Naive thymus-derived CD4-positive, alpha-beta T cell (primary cell): ENCODE data around the gene RPL32. TPM values are rescaled to one million over a fixed set of nuclear protein-coding genes. Genes with fewer than 3 reads are reported as not detected.
"Not testable (repeated sequence)": the region's sequence is repeated elsewhere in the genome, so short reads cannot be mapped to it uniquely, and the experiment has no call there.

Experiments
- ATAC-seq: fragments of 150-1000 bp; cut with Tn5 transposase; 2 replicates; pipeline ENCODE4 v1.10.0; 2021; ENCODE audit warnings: mild to moderate bottlenecking, moderate library complexity
- CTCF ChIA-PET: fragments of 350-600 bp; sonication (Branson Sonifier 250); formaldehyde crosslinking; loops from one replicate; lab custom pipeline; 2021; ENCODE audit warnings: antibody characterized with exemption; lab: Charles Lee
- POLR2A ChIA-PET: fragments of 350-600 bp; sonication (Branson Sonifier 250); formaldehyde crosslinking; loops from one replicate; lab custom pipeline; 2021; ENCODE audit warnings: antibody characterized with exemption, inconsistent platforms; lab: Charles Lee
- DNase-seq, 9 donors: peaks; one replicate each; pipeline versions ENCODE4 v3.0.0 to v3.0.0-alpha.2; 2020 to 2022; ENCODE audit warnings: mixed read lengths in 1 of 9
- H3K27ac ChIP-seq: one replicate; pipeline ENCODE4 v1.7.0; 2013; ENCODE audit warnings: mild to moderate bottlenecking, low read depth, low read length, moderate library complexity
- H3K27me3 ChIP-seq, 2 donors: one replicate each; pipeline ENCODE4 v1.7.0; 2013; ENCODE audit warnings: low read length in 2 of 2, mild to moderate bottlenecking in 2 of 2, moderate library complexity in 2 of 2; ENCODE audit not compliant: control insufficient read depth in 2 of 2, insufficient read depth in 2 of 2
- H3K36me3 ChIP-seq, 3 experiments: 1 replicate in 2 of 3; 2 replicates in 1 of 3; pipeline ENCODE4 v1.7.0; 2013; ENCODE audit warnings: low read length in 3 of 3, mild to moderate bottlenecking in 3 of 3, moderate library complexity in 1 of 3; ENCODE audit not compliant: insufficient read depth in 3 of 3, control insufficient read depth in 2 of 3
- H3K4me1 ChIP-seq, 2 donors: one replicate each; pipeline ENCODE4 v1.7.0; 2013; ENCODE audit warnings: low read length in 2 of 2, mild to moderate bottlenecking in 2 of 2, moderate library complexity in 1 of 2; ENCODE audit not compliant: control insufficient read depth in 2 of 2, insufficient read depth in 2 of 2
- H3K4me3 ChIP-seq: 2 replicates; pipeline ENCODE4 v1.7.0; 2013; ENCODE audit warnings: mild to moderate bottlenecking, low read length
- H3K9me3 ChIP-seq, 3 experiments: 1 replicate in 2 of 3; 2 replicates in 1 of 3; pipeline ENCODE4 v1.7.0; 2013; ENCODE audit warnings: low read length in 3 of 3; ENCODE audit not compliant: control insufficient read depth in 2 of 3
- H3K27ac Mint-ChIP-seq, 9 donors: one replicate each; pipeline ENCODE4 v1.8.0; 2020 to 2022; ENCODE audit warnings: mixed read lengths in 9 of 9, mild to moderate bottlenecking in 8 of 9, moderate library complexity in 5 of 9, inconsistent platforms in 2 of 9
- H3K27me3 Mint-ChIP-seq, 5 donors: one replicate each; pipeline ENCODE4 v1.8.0; 2021 to 2022; ENCODE audit warnings: mixed read lengths in 5 of 5, mild to moderate bottlenecking in 1 of 5
- H3K36me3 Mint-ChIP-seq, 5 donors: one replicate each; pipeline ENCODE4 v1.8.0; 2020 to 2022; ENCODE audit warnings: mixed read lengths in 5 of 5, mild to moderate bottlenecking in 3 of 5, inconsistent platforms in 1 of 5
- H3K4me1 Mint-ChIP-seq, 7 donors: one replicate each; pipeline ENCODE4 v1.8.0; 2020 to 2022; ENCODE audit warnings: mixed read lengths in 7 of 7, mild to moderate bottlenecking in 3 of 7, inconsistent platforms in 1 of 7
- H3K4me3 Mint-ChIP-seq, 10 donors: one replicate each; pipeline ENCODE4 v1.8.0; 2020 to 2022; ENCODE audit warnings: mild to moderate bottlenecking in 10 of 10, mixed read lengths in 10 of 10, moderate library complexity in 6 of 10, inconsistent platforms in 2 of 10
- H3K9me3 Mint-ChIP-seq, 11 donors: one replicate each; pipeline ENCODE4 v1.8.0; 2020 to 2022; ENCODE audit warnings: mixed read lengths in 11 of 11, mild to moderate bottlenecking in 4 of 11, inconsistent platforms in 1 of 11, moderate library complexity in 1 of 11
- intact Hi-C, 2 donors: fragments of 100-400 bp; cut with micrococcal nuclease; formaldehyde crosslinking; loops; one replicate each; pipeline ENCODE4 v1.15.1; 2023
- polyA plus RNA-seq, 2 donors: library from polyadenylated mRNA; unstranded; fragments of 300-500 nt; fragmentation: Illumina TruSeq; gene quantifications; one replicate each; pipeline ENCODE4 v1.2.3, GENCODE V29; 2021
- total RNA-seq, 6 experiments: library from RNA in 5 of 6; stranded (reverse) in 5 of 6; gene quantifications; 1 replicate in 5 of 6; 2 replicates in 1 of 6; pipeline ENCODE4 v1.2.3 and lab custom pipeline; 2021 to 2026

The RPL32 gene
- total and polyA plus RNA-seq, 7 experiments from 2014 or later, result 1,890 to 4,471 (median 4,246) TPM

DNA sequence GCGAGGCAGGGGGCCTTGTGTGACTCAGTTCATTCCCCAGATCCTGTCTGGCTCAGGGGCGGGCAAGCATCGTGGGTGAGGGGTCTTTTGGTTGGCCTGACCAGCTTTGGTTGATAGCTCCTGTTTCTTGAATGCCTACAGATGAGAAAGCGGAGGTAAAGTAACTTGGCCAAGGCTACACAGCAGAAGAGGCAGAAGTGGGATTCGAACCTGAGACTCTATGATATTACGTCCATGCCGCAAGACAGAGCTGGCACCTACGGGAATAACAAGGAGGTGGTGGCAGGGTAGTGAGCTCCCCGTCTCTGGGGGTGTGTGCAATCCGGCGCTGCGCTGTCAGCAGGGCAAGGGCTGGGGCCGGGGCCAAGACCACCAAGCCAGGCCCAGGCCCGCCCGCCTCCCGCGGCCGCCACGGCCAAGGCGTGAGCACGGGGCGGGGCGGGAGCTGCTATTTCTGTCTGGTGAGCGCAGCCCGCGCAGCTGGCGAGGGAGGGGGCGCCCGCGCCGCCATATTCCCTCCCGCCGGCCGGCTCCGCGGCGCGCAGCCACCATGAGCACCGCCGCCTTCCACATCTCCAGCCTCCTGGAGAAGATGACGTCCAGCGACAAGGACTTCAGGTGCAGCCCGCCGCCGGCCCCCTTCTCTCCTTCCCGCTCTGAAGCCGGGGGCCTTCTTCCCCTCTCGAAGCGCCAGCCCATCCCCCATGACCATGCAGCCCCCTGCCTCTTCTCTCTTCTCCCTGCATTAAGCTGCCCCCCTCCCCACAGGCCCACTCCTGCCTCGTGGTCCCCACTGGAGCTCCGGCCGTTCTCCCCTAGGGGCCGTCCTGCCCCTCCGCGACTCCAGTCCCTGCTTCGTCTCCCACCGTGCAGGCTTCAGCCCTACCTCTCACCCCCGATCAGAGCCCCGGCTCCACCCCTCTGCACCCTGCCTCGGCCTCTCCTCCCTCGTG lies 44.9 kb downstream of the RPL32 start, which contains the start of gene CAND2:
Gene CAND2, plus strand, starts transcription at position 510 of the 953 bp plus-strand sequence. Its CDS starts 41 bp downstream, at position 551.
- Mint-ChIP-seq H3K27me3 (peaks cover 0 to 33% (median 6%) of the 10 kb centered on the region in 5 donors), H3K4me1 (peaks cover 0 to 28% (median 11%) of the 10 kb centered on the region in 7 donors), H3K36me3 (no peaks in the 10 kb centered on the region), H3K4me3 (peak within 1 kb of the TSS; percentile 74 to 95 (median 89)), H3K27ac (peak within 1 kb of the TSS in 8 of 9 donors; percentile 76 to 97 (median 82)), H3K9me3 (no peaks in the 10 kb centered on the region)
- ATAC-seq, result peak; percentile 82
- Histone ChIP-seq H3K4me1 (peaks cover 0 to 5% of the 10 kb centered on the region in 2 donors), H3K9me3 (no peaks in the 10 kb centered on the region), H3K4me3 (peak within 1 kb of the TSS; percentile 66), H3K36me3 (no peaks in the 10 kb centered on the region), H3K27me3 (no peaks in the 10 kb centered on the region), H3K27ac (peak within 1 kb of the TSS; percentile 55)
- DNase-seq, result peak; percentile 22 to 58 (median 40)
- ChIA-PET CTCF (interaction anchor here (0.7 to 2.7 kb wide), 6 partner anchors 10 to 201 kb away, joined by 3 to 11 read pairs (median 3); partner anchors contain the start of gene RPL32), POLR2A (interaction anchor here (0.6 to 3.4 kb wide), 3 partner anchors 13 to 342 kb away, joined by 3 to 26 read pairs (median 15); partner anchors contain the start of gene RPL32)
- intact Hi-C loops, result loop anchor here in 1 of 2 donors (1.0 to 5.0 kb wide), 3 partner anchors 14 to 134 kb away; partner anchors contain the start of genes RAF1 and RPL32

GRCh38 chr3:12793701-12794100 lies 47.7 kb downstream of the RPL32 start:
- Mint-ChIP-seq H3K27ac (peak overlapping the region in 1 of 9 donors; percentile 36), H3K4me3 (no peak overlapping the region), H3K27me3 (peaks cover 0 to 36% (median 6%) of the 10 kb centered on the region in 5 donors), H3K4me1 (peaks cover 0 to 28% (median 11%) of the 10 kb centered on the region in 7 donors), H3K9me3 (peaks cover 0 to 2% (median 0%) of the 10 kb centered on the region in 11 donors), H3K36me3 (no peaks in the 10 kb centered on the region)
- H3K9me3 ChIP-seq, result no peaks in the 10 kb centered on the region
- peaks cover 0 to 5% of the 10 kb centered on the region in 2 donors for H3K4me1 ChIP-seq
- ChIA-PET CTCF (no interaction called here), POLR2A (no interaction called here)
- H3K4me3 ChIP-seq, result no peak overlapping the region
- ATAC-seq, result no peak
- no peaks in the 10 kb centered on the region for H3K36me3 ChIP-seq
- H3K27ac ChIP-seq, result no peak overlapping the region
- no peak for DNase-seq
- intact Hi-C loops, result no loop called here
- H3K27me3 ChIP-seq, result no peaks in the 10 kb centered on the region

- no peak overlapping the region for H3K4me3 Mint-ChIP-seq
- Histone ChIP-seq H3K27ac (no peak overlapping the region), H3K36me3 (no peaks in the 10 kb centered on the region), H3K9me3 (no peaks in the 10 kb centered on the region), H3K4me1 (peaks cover 0 to 5% of the 10 kb centered on the region in 2 donors), H3K27me3 (no peaks in the 10 kb centered on the region), H3K4me3 (no peak overlapping the region)
- peaks cover 0 to 23% (median 6%) of the 10 kb centered on the region in 5 donors for H3K27me3 Mint-ChIP-seq
- POLR2A ChIA-PET, result no interaction called here
- H3K9me3 Mint-ChIP-seq, result peaks cover 0 to 2% (median 0%) of the 10 kb centered on the region in 11 donors
- ATAC-seq, result no peak
- H3K4me1 Mint-ChIP-seq, result peaks cover 0 to 14% (median 6%) of the 10 kb centered on the region in 7 donors
- CTCF ChIA-PET, result interaction anchor here (0.6 to 0.9 kb wide), 2 partner anchors 19 to 100 kb away, joined by 3 read pairs; no protein-coding TSS in a partner anchor
- no peak for DNase-seq
- intact Hi-C loops, result no loop called here
- no peaks in the 10 kb centered on the region for H3K36me3 Mint-ChIP-seq
- no peak overlapping the region for H3K27ac Mint-ChIP-seq
These were observed 49.9 kb downstream of the RPL32 start for GRCh38 chr3:12791430-12791829.

DNA sequence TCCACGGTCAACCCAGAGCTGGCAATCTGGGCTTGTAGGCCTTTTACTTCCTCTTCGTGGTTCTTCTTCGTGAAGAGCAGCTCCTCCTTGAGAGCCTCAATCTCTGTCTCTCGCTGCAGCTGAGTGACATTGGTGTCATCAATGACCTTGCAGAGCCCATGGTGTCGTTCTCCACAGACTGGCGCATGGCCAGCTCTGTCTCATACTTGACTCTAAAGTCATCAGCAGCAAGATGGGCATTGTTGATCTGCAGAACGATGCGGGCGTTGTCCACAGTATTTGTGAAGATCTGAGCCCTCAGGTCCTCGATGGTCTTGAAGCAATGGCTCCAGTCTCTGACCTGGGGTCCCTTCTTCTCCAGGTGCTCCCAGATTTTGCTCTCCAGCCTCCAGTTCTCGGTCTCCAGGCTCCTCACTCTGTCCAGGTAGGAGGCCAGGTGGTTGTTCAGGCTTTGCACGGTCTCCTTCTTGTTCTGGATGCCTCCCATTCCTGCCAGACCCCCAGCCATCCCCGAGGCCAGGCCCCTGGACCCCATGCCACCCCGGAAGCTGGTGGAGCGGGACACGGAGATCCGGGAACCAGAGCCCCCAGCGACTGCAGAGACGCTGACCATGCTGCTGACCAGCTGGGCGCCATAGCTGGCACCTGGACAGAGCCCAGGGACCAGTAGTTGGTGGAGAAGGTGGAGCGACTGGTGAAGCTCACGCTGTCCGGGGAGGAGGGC lies 53.2 kb downstream of the RPL32 start:
- ChIA-PET POLR2A (interaction anchor here (2.2 kb wide), 1 partner anchor 53 kb away, joined by 8 read pairs; the partner anchor contains the start of gene RPL32), CTCF (interaction anchor here (0.6 to 2.7 kb wide), 6 partner anchors 19 to 462 kb away, joined by 3 to 14 read pairs (median 8); partner anchors contain the start of gene RPL32)
- not testable (repeated sequence) for DNase-seq, H3K4me3 Mint-ChIP-seq, H3K36me3 ChIP-seq, H3K27ac ChIP-seq, H3K4me3 ChIP-seq, H3K9me3 ChIP-seq, H3K4me1 ChIP-seq, H3K27me3 ChIP-seq, H3K9me3 Mint-ChIP-seq, H3K36me3 Mint-ChIP-seq, H3K27ac Mint-ChIP-seq, H3K4me1 Mint-ChIP-seq, ATAC-seq
- H3K27me3 Mint-ChIP-seq, result peaks cover 0 to 26% (median 8%) of the 10 kb centered on the region in 5 donors
- intact Hi-C loops, result loop anchor here (1.0 kb wide), 3 partner anchors 22 to 104 kb away; partner anchors contain the start of gene RPL32 (in 1 of the 2)

DNA sequence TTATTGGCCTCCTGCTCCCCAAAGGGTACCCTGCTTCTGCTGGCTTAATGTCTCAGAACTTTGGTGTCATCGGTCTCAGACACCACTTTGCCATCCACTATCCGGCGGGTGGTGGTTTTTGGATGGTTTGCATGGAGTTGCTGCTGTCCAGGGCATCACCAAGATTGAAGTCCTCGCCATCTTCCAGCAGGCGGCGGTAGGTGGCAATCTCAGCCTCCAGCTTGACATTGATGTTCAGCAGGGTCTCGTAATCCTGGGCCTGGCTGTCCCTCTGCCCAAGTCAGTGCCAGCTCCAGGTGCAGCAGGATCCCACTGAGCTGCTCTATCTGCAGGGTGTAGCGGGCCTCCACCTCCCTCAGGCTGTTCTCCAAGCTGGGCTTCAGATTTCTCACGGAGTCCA lies 54.0 kb downstream of the RPL32 start:
- H3K4me3 Mint-ChIP-seq, result not testable (repeated sequence)

GRCh38 chr3:12785096-12785495 lies 56.3 kb downstream of the RPL32 start:
- no peaks in the 10 kb centered on the region for H3K36me3 ChIP-seq

More for the DNA sequence above, 54.0 kb downstream of the RPL32 start:
- intact Hi-C loops, result loop anchor here (1.0 kb wide), 3 partner anchors 23 to 105 kb away; partner anchors contain the start of gene RPL32 (in 1 of the 2)
- H3K4me1 Mint-ChIP-seq, H3K27me3 ChIP-seq, H3K27ac Mint-ChIP-seq, H3K36me3 ChIP-seq, H3K27ac ChIP-seq, H3K9me3 ChIP-seq, ATAC-seq, H3K4me1 ChIP-seq, H3K4me3 ChIP-seq, H3K36me3 Mint-ChIP-seq, H3K9me3 Mint-ChIP-seq: not testable (repeated sequence)
- DNase-seq, result peak in 7 of 9 donors; percentile 27 to 53 (median 42)
- ChIA-PET CTCF (interaction anchor here (0.7 to 2.7 kb wide), 9 partner anchors 9 to 104 kb away, joined by 3 to 14 read pairs (median 5); partner anchors contain the start of genes CAND2 and RPL32), POLR2A (interaction anchor here (0.9 to 2.2 kb wide), 2 partner anchors 54 to 105 kb away, joined by 3 to 8 read pairs; partner anchors contain the start of gene RPL32)
- H3K27me3 Mint-ChIP-seq, result peaks cover 0 to 31% (median 14%) of the 10 kb centered on the region in 5 donors

More at GRCh38 chr3:12785096-12785495, 56.3 kb downstream of the RPL32 start:
- H3K9me3 Mint-ChIP-seq, result peaks cover 0 to 2% (median 0%) of the 10 kb centered on the region in 11 donors
- Histone ChIP-seq H3K27ac (no peak overlapping the region), H3K9me3 (no peaks in the 10 kb centered on the region), H3K4me3 (no peak overlapping the region), H3K27me3 (no peaks in the 10 kb centered on the region), H3K4me1 (no peaks in the 10 kb centered on the region)
- ChIA-PET POLR2A (interaction anchor here (1.0 kb wide), 1 partner anchor 14 kb away, joined by 3 read pairs; no protein-coding TSS in a partner anchor), CTCF (no interaction called here)
- DNase-seq (no peak), ATAC-seq (no peak)
- intact Hi-C loops, result no loop called here
- H3K4me3 Mint-ChIP-seq, result no peak overlapping the region
- H3K27me3 Mint-ChIP-seq, result peaks cover 0 to 34% (median 21%) of the 10 kb centered on the region in 5 donors
- H3K27ac Mint-ChIP-seq, result no peak overlapping the region
- no peaks in the 10 kb centered on the region for H3K36me3 Mint-ChIP-seq
- H3K4me1 Mint-ChIP-seq, result no peaks in the 10 kb centered on the region
